HG02852 (cell line): ENCODE results near the gene NR6A1.
"Not testable (repeated sequence)": the region's sequence is repeated elsewhere in the genome, so short reads cannot be mapped to it uniquely, and the experiment has no call there.

Experiments used
- ATAC-seq: cut with Tn5 transposase; IDR thresholded peaks from one replicate; pipeline ENCODE4 v1.9.1; 2021; ENCODE audit warnings: mild to moderate bottlenecking, moderate library complexity; ENCODE audit not compliant: unreplicated experiment

Gene NR6A1

DNA sequence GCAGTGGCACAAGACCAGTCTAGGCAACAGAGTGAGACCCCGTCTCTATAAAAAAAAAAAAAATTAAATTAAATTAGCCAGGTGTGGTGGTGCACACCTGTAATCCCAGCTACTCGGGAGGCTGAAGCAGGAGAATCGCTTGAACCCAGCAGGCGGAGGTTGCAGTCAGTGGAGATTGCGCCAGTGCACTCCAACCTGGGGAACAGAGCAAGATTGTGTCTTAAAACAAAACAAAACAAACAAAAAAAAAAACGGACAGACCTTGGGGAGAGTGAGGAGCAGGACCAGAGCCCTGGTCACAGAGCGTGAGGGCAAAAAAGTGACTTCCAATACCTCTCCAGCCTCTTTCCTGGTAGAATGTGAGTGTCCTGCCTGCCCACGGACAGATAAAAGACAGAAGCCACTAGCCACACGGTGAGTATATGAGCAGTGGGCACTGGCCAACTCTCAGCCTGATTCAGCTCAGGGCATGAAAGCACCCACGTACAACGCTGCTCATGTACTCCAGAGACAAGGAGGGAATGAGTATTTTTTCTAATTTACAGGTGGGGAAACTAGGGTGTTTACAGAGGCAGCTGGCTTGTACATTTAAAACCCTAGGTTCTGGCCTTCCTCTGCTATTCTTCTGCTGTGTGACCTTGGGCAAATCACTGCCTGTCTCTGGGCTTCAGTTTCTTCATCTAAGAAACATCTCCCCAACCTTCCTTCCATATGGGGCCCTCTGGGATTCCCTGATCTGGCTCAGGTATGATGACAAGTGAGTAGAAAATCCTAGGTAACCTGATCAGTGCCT, 7.7 kb upstream of the NR6A1 start:
- ATAC-seq = no peak

DNA sequence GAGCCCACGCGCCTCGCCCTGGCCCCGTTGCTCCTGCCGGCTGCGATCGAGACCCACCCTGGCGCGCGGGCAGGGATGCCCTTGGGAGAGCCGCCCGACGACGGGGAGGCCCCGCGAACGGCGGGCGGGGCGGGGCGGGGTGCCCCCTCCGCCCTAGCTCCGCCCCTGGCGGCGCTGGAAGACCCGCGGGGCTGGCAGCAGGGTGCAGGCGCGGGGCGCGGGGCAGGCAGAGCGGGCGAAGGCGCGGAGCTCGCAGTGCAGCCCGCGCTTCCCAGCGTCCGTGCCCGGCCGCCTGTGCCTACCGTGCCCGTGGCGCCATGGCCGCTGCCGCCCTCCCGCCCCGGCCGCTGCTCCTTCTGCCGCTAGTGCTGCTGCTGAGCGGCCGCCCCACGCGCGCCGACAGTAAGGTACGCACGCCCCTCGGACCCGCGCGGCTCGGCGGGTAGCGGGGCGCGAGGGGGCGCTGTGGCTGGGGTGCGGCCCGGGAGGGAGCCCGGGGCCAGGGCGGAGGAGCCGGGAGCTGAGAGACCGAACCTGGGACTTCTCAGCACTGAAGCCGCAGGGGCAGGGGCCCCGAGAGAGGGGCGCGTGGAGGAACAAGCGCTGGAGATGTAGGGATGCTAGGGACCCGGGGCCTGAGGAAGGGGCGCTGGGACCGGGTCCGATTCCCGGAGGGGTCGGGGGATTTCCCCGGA, 6.0 kb upstream of the NR6A1 start, which contains the start of gene OLFML2A:
Gene OLFML2A, plus strand, starts transcription at position 180 of the 695 bp plus-strand sequence. Its CDS starts 138 bp downstream, at position 318.
- no peak for ATAC-seq

DNA sequence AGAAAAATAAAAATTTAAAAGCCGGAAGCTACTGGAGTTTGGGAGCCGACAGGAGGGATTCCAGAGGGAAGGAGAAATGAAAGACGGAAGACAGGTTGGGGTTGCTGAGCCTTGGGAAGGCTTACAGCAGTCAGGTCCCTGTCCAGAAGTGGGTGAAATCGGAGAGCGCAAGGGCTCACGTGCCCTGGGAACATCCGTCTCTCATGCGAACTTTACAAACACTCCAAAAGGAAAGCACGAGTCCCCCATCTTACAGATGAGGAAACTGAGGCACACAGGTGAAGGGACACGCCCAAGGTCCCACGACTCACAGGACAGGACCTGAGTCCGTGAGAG, 5.5 kb upstream of the NR6A1 start:
- no peak for ATAC-seq

DNA sequence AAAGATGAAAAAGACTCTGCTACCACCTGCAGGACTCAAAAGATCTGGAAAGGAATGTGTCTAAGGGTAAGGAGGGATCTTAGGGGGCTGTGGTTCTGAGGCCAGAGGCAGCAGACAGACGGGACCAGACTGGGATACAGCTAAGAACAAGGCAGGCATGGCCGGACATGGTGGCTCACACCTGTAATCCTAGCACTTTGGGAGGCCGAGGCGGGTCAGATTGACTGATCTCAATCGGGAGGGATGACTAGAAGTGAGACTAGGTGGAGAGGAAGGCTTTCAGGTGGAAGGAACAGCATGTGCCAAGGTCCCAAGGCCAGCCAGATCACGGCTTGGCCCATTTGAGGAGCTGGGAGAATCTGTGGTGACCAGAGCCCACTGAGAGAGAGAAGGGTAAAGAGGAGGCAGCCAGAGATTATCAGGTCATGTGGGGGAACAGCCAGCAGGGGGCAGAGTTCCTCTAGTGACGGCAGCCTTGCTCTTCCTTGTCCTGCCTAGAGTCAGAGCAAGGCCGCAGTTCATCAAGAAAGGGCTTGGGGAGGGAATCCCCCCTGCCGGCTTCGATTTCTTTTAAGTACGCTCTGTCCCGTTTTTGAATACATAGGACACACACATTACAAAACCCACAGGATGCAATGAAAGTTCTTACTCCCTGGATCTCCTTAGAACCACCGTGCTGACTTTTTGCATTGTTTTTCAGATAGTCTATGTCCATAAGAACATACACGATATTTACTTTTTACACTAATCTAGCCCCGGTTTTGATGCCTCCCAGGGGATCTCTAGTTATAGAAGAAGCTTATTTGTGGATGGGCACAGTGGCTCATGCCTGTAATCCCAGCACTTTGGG, 3.2 kb upstream of the NR6A1 start:
- no peak for ATAC-seq

DNA sequence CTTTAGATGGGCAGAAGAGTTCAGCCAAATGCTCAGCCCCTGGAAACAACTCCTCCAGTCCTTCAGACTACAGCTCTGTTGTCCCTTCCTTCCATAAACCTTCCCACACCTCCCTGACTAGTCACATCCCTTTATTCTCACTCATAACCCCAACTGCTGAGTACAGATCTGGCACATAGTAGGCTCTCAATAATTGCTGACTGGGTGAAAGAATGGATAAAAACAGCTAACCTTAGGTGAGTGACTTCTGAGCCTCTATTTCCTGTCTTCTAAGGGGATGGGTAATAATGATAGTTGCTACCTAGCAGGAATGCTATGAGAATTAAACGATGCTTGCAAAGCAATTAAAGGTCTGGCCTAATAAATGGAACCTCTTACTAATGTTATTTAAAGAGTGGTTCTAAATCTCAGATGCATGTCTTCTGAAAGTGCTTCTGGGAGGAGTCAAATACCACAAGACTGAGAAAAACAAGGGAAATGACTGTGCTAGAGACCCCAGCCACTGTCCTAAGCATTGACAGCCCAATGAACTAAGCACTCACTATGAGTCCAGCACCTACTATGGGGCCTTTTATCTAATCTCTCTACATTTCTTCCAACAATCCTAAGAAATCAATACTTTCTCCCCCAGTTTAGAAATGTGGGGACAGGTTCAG, 2.5 kb upstream of the NR6A1 start:
- ATAC-seq = no peak

DNA sequence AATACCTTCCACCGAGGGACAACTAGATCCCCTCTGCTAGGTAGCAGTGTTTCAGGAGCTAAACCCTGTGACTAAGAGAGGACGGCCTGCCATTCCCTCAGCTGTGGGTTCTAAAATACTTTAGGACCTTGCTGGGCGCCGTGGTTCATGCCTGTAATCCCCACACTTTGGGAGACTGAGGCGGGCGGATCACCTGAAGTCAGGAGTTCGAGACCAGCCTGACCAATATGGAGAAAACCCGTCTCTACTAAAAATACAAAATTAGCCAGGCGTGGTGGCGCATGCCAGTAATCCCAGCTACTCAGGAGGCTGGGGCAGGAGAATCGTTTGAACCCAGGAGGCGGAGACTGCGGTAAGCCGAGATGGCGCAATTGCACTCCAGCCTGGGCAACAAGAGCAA, 1.8 kb upstream of the NR6A1 start:
- ATAC-seq = not testable (repeated sequence)

DNA sequence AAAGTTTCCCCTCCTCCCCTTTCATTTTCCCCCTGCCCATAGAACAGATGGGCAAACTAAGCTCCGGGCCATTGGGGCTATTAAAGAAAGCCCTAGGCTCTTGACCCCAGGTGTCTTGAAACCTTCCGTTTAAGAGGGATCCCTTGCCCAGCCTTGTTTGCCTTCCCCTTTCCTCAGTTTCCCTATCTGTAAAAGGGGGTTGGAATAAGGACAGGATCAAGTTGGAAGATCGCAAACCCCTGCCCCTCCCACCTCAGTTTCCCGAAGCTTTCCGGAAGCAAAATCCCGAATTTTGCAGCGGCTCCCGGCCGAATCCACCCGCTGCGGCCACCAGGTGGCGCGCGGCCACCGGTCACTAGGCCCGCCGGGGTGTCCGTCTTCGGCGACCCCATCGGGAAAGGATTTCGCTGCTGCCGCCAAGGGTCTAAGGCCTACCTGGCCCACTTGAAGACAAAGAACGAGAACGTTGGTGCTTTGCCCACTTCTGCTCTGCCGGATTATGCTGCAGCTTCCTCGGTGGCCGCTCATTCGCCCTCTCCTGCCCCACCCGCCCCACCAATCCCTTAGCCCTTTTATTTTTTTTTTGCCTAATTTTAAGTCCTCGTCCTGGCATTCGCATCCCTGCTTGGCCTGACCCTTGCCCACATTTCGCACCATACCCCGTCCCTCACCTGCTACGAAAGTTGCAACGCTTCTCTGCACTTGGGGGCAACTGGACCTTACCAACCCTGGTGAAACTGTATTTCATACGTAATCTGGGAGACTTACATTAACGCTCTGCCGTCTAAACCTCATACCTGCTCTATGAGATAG, 962 bp upstream of the NR6A1 start:
- no peak for ATAC-seq

DNA sequence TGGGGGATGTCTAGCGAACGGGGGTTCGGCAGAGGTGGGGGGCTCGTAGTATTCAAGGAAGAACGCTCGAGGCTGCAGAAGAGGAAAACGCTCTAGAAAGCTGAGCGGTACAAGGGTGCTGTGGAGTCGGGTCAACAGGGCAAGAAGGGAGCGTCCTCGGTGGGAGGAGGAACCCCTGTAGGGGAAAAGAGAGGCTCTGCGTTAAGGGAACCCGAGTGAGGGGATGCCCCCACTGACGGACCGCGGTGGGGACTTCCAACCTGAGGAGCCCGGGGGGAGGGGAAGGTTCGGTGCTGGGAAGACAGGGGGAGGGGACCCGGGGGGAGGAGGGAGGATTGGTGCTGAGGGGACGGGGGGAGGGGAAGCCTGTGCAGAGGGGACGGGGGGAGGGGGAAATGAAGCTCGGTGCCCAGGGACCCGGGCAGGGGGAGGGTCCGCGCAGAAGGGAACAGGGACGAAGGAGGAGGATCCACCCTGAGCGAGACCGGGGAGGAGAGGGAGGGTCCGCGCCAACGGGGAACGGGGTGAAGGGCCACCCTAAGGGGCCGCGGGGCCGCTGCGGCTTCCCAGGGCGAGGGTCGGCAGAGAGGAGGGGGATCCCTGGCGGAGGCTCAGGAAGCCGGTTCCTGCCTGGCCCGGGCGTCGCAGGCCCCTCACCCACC, 621 bp downstream of the NR6A1 start:
- ATAC-seq = no peak

DNA sequence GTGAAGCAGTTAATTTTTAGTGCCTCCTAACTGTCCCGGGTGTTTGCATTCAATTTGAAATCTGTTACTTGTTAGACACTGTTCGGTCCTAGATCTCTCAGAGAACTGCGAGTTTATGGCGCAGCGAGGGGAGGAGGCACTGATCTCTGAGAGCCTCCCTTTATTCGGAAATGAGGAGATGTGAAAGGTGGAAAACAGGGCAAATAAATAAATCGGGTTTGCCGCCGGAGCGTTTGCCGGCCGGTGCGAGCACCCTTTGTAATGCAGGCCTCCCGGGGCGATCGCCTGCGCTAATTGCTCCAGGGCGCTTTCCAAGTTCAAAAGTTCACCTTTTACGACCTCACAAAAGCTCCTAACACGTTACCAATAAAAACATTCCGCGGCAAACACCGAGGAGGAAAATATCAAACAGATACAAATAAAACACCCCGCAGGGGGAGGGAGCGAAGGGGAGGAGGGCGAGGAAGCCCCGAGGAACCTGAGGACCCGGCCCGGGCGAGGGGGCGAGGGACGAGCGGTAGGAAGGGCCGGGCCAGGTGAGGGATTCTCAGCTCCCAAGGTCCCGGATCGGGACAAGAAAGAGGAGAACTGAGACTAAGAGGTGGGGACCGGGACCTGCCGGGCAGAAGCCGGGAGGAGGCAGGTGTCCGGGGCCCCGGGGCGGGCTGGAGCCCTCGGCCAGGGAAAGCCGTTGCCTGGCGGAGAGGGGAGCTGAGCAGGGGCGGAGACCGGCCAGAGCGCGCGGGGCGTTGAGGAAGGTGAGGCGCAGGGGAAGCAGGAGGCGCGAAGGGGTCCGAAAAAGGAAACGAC, 1.4 kb downstream of the NR6A1 start:
- no peak for ATAC-seq

DNA sequence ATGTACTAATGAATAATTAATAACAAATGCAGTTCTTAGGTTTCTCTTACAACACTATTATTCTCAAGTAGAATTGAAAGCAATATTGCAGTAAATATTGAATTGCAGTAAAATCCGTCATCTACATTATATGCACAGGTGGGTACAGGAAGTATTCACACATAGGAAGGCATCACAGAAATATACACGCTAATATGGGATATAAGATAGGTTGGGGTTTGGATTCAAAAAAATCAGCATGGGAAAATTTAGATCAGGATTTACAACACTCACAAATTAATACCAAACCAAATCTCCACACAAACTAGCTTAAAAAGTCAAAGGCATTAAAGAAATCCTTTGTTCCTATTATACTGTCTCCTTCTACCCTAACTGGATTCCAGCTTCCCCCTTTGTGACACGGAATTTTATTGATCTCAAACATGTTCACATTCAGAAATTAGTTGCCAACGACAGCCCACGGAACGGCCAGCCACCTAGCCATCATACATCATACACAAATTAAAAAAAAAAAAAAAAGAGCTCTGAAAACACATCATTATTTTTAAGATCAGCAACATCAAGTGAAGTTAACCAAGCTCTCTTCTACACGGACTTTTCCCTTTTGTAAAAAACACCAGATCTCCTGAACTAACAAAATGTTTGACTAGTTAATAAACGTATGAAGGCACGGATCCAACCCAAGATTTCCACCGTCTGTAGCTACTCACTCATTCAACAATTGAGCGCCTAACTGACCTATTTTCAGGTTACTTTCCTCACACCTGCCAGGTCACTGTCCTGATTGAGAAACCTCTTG, 2.2 kb downstream of the NR6A1 start:
- no peak for ATAC-seq

DNA sequence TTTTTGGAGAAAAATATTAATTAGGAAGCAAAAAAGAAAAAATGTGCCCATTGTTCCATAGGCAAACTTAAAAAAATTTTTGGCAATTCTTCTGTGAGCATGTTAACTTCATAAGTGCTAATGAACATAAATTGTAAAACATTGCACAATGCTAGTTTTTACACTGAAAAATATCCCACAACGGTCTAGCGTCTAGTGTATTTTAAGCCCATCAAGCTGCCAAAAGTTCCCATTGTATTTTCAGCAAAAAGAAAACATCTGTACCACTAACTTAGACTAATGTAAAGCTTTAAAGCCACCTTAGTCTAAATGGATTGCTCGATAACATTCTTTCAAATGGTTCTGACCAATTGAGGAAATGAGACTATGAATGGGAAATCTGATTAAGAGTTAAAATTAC, 2.8 kb downstream of the NR6A1 start:
- no peak for ATAC-seq

DNA sequence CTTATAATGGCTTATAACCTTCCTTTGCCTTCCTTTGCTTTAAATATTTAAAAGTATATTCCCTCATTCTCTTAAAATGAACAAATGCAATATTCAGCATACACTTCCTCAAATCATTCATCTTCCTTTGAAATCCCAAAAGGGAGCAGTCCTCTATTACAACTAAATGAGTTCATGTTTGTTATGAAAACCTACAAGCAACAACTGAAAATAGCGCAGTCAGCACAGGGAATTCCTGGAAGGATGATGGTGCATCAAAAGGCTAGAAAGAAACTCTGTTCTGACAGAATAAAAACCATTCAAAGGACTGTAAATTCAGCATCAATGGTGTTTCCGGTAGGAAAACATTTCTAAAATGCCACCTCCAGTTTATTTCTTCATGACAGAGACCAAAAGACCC, 3.3 kb downstream of the NR6A1 start:
- no peak for ATAC-seq

DNA sequence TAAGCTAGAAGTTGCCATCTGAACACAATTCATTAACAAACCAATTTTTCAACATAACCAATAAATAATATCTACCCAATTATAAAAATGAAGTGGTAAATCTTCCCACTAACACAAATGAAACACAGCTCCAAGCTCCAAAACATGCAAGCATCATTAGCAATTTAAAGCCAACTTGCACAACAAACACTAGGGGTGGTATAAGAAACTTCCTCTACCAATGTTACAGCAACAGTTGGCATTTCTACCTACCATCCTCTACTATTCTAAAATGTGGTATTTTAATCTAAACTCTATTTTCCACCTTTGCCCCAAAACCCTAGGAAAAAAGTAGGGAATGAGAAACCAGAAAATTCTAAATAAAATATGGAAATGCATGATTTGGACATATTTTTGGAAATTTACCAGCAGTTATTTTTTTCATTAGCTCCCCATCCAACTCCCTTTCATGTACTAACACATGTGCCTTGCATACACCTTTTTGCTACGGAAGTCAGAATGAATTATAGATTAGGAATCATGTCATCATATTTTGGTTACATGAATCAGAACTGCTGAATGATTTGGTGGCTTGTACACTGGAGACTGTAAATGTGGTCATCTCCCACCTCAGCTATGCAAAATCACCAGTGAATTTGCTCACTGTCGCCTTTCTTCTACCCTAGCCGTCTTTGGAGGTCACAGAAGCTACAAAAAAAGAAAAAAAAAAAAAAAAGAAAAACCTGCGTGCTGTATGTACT, 4.1 kb downstream of the NR6A1 start:
- no peak for ATAC-seq

DNA sequence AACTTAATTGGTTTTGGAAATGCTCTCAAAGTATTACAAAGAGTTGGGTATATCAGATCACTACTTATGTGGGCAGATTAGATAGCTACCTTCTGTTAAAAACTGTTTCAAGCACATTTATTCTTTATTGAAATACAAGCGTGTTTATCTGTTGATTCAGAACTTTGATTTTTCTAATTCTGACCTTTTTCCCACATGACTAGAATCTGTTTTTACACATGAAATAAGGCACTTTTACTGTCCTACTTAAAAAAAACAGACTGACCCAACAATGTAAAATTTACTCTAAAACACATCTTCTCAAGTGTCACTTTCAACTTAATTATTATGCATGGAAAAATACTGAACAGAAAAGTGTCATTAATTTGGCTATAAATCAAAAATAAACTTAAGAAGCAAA, 4.8 kb downstream of the NR6A1 start:
- ATAC-seq = no peak

DNA sequence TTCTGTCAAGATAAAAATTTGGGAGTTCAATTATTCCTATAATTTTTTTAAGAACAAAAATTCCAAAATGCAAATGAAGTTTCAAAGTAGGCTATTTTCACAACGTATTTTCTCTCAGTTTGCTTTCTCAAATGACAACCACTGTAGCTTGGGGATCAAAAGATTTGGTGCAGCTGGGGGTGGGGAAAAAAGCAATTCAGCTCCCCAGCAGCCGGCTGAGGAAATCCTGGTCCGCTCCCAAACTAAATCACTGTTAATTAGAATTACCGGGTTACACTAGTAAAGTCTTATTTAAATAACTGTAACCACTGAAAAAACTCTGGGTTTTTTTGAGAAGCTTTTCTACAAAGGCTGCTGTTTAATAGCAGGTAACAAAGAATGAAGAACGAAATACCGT, 5.7 kb downstream of the NR6A1 start:
- ATAC-seq = no peak

DNA sequence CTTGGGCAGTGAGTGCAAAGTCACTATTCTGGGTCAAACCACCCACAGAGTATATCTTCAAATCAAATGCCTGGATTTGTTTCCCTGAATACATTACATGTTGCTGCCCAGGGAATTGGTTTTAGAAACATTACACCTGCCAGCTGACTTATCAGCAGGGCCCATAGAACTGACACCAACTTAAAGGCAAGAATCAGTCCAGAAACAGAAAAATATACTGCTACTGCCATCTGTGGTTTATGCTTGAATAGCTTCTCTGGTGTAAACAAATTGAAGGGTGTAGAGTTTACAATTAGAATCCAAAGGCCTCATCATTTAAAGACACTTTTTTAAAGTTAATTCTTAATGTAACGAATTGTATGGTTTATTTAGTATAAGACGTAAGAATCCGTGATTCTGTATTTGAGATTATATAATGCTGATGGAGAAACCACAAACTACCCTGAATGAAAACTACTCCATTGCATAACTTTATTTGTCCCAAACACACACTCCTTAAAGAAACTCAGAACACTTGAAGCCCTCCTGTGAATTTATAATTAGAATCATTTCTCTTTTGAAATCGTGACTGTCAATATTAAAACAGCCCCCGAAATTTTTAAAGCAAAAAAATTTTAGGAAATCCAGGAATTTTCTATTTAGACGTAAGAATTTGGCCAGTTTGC, 6.2 kb downstream of the NR6A1 start:
- no peak for ATAC-seq

DNA sequence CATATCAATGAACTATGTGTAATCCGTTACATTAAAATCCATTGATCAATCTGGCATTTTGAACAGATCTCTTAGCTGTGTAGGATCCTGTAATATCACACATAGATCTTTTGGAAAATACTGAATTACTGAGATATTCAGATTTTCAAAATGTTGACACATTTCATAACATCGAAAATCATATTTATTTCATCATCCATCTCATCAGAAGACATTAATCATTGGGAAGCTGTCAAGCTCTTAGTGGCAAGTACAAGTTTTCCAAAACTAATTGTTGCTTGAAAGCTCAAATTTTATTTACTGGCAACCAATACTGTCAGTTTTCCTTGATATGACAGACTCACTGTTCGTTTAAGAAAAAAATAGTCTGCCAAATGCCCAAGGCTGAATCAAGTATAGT, 8.5 kb downstream of the NR6A1 start:
- ATAC-seq = no peak
